DND-41 (cell line): Measurements from ENCODE around the gene METTL3.

Experiments used
- EZH2 ChIP-seq: IDR thresholded peaks from 3 replicates; pipeline ENCODE4 v1.6.1; 2012; ENCODE audit warnings: borderline replicate concordance, low read depth, mild to moderate bottlenecking, moderate library complexity, low read length, inconsistent platforms; ENCODE audit not compliant: severe bottlenecking
- TF ChIP-seq, protein P1 (sequence below): IDR thresholded peaks from 2 replicates; pipeline ENCODE4 v1.5.1; 2012; ENCODE audit warnings: borderline replicate concordance, low read length, moderate library complexity, mild to moderate bottlenecking; ENCODE audit not compliant: poor library complexity, severe bottlenecking; ENCODE audit errors: extremely low read depth

DNA sequence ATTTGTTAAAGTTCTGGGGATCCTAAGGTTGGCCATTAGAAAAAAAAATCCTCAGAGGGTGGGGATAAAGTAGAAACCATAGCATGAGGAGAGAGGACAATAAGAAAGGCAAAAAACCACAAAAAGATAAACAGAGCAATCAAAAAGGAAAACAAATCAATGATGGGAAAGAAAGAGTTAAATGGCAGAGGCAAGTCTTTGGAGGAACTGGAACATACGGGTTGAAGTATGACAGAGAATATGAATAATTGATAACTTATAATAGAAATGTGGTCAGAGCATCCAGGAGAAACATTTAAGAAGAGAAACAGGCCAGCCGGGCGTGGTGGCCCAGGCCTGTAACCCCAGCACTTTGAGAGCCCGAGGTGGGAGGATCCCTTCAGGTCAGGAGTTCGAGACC, 32.8 kb upstream of the METTL3 start:
- TF ChIP-seq, protein P1, sequence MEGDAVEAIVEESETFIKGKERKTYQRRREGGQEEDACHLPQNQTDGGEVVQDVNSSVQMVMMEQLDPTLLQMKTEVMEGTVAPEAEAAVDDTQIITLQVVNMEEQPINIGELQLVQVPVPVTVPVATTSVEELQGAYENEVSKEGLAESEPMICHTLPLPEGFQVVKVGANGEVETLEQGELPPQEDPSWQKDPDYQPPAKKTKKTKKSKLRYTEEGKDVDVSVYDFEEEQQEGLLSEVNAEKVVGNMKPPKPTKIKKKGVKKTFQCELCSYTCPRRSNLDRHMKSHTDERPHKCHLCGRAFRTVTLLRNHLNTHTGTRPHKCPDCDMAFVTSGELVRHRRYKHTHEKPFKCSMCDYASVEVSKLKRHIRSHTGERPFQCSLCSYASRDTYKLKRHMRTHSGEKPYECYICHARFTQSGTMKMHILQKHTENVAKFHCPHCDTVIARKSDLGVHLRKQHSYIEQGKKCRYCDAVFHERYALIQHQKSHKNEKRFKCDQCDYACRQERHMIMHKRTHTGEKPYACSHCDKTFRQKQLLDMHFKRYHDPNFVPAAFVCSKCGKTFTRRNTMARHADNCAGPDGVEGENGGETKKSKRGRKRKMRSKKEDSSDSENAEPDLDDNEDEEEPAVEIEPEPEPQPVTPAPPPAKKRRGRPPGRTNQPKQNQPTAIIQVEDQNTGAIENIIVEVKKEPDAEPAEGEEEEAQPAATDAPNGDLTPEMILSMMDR = no peak
- TF ChIP-seq EZH2 = no peak
